A673 (cell line): ENCODE results near the gene TXNRD3.

Experiments used
- EZH2 ChIP-seq: fragments of 200-600 bp; sonication (generic); IDR thresholded peaks from 2 replicates; pipeline ENCODE4 v1.6.1; 2017; ENCODE audit warnings: borderline replicate concordance, low read depth, mild to moderate bottlenecking, mixed read lengths, antibody characterized with exemption, low read length; ENCODE audit not compliant: poor library complexity, severe bottlenecking
- TF ChIP-seq, protein P1 (sequence below): fragments of 300-800, 200-600 bp; sonication (generic); conservative IDR thresholded peaks from 2 replicates; pipeline ENCODE4 v1.5.1; 2017; ENCODE audit warnings: low read depth, mild to moderate bottlenecking, antibody characterized with exemption, low read length, moderate library complexity, mixed read lengths

DNA sequence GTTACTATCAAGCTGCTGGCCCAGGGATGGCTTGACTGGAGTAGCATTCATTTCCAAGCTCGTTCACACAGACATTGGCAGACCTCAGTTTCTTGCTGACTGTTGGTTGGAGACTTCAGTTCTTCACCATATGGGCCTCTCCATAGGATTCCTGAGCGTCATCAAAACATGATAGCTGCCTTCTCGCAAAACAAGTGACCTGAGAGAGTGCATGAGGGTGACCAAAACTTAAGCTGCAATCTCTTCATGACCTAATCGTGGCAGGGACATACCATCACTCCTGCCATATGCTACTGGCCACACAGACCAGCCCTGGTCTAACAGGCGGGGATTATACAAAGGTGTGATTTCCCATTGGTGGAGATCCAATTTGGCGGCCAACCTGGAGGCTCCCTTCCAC, 50.2 kb downstream of the TXNRD3 start:
- TF ChIP-seq, protein P1, sequence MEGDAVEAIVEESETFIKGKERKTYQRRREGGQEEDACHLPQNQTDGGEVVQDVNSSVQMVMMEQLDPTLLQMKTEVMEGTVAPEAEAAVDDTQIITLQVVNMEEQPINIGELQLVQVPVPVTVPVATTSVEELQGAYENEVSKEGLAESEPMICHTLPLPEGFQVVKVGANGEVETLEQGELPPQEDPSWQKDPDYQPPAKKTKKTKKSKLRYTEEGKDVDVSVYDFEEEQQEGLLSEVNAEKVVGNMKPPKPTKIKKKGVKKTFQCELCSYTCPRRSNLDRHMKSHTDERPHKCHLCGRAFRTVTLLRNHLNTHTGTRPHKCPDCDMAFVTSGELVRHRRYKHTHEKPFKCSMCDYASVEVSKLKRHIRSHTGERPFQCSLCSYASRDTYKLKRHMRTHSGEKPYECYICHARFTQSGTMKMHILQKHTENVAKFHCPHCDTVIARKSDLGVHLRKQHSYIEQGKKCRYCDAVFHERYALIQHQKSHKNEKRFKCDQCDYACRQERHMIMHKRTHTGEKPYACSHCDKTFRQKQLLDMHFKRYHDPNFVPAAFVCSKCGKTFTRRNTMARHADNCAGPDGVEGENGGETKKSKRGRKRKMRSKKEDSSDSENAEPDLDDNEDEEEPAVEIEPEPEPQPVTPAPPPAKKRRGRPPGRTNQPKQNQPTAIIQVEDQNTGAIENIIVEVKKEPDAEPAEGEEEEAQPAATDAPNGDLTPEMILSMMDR, result no peak
- no peak for TF ChIP-seq EZH2
